Activated gamma-delta T cell (primary cell): ENCODE data around the gene COL11A1.
"Not testable (repeated sequence)": the region's sequence is repeated elsewhere in the genome, so short reads cannot be mapped to it uniquely, and the experiment has no call there.

ENCODE experiments used
- DNase-seq: peaks from one replicate; lab custom pipeline; 2025; lab: John Stamatoyannopoulos, UW
- total RNA-seq, 2 donors: gene quantifications; one replicate each; lab custom pipeline; 2026; lab: John Stamatoyannopoulos, UW

The COL11A1 gene
- total RNA-seq, result 0 to 0.31 reads per million in 2 donors

GRCh38 chr1:103108376-103109150 is at the start of gene COL11A1:
Gene COL11A1 (minus strand): TSS chr1:103108522. CDS start chr1:103108178, 344 bp downstream.
- DNase-seq, result no peak

- no peak for DNase-seq
Observed at GRCh38 chr1:103156966-103157365, 48.6 kb upstream of the COL11A1 start.

- DNase-seq, result no peak
Observed at GRCh38 chr1:103146166-103146565, 37.8 kb upstream of the COL11A1 start.

- DNase-seq, result no peak
Observed at GRCh38 chr1:103145449-103145848, 37.1 kb upstream of the COL11A1 start.

GRCh38 chr1:103144681-103145080 is 36.4 kb upstream of the COL11A1 start:
- DNase-seq, result no peak

GRCh38 chr1:103142461-103142860 is 34.1 kb upstream of the COL11A1 start:
- no peak for DNase-seq

- DNase-seq, result no peak
Observed at GRCh38 chr1:103129796-103130195, 21.5 kb upstream of the COL11A1 start.

- DNase-seq, result no peak
Observed at GRCh38 chr1:103129255-103129654, 20.9 kb upstream of the COL11A1 start.

- not testable (repeated sequence) for DNase-seq
Observed at GRCh38 chr1:103128256-103128655, 19.9 kb upstream of the COL11A1 start.

- no peak for DNase-seq
Observed at GRCh38 chr1:103125219-103125618, 16.9 kb upstream of the COL11A1 start.

- DNase-seq, result no peak
Observed at GRCh38 chr1:103122983-103123720, 14.8 kb upstream of the COL11A1 start.

- no peak for DNase-seq
Observed at GRCh38 chr1:103120981-103121380, 12.7 kb upstream of the COL11A1 start.

- DNase-seq, result no peak
Observed at GRCh38 chr1:103112546-103112945, 4.2 kb upstream of the COL11A1 start.

GRCh38 chr1:103111926-103112325 is 3.6 kb upstream of the COL11A1 start:
- no peak for DNase-seq

GRCh38 chr1:103110701-103111100 is 2.4 kb upstream of the COL11A1 start:
- DNase-seq, result no peak

GRCh38 chr1:103109311-103109920 is 1.1 kb upstream of the COL11A1 start:
- no peak for DNase-seq

GRCh38 chr1:103107741-103108375 is 464 bp downstream of the COL11A1 start:
- no peak for DNase-seq

GRCh38 chr1:103106426-103107341 is 1.6 kb downstream of the COL11A1 start:
- no peak for DNase-seq

GRCh38 chr1:103101399-103101798 is 6.9 kb downstream of the COL11A1 start:
- no peak for DNase-seq

- DNase-seq, result no peak
Observed at GRCh38 chr1:103089221-103089620, 19.1 kb downstream of the COL11A1 start.

GRCh38 chr1:103087256-103087655 is 21.1 kb downstream of the COL11A1 start:
- DNase-seq, result no peak
